AG08396 (cell line): ENCODE measurements around the gene RNU6-9.
"Not testable (repeated sequence)": the region's sequence is repeated elsewhere in the genome, so short reads cannot be mapped to it uniquely, and the experiment has no call there.

Experiments used
- DNase-seq: peaks from one replicate; pipeline ENCODE4 v3.0.0; 2012; ENCODE audit warnings: low spot score, mixed read lengths

RNU6-9 gene

DNA sequence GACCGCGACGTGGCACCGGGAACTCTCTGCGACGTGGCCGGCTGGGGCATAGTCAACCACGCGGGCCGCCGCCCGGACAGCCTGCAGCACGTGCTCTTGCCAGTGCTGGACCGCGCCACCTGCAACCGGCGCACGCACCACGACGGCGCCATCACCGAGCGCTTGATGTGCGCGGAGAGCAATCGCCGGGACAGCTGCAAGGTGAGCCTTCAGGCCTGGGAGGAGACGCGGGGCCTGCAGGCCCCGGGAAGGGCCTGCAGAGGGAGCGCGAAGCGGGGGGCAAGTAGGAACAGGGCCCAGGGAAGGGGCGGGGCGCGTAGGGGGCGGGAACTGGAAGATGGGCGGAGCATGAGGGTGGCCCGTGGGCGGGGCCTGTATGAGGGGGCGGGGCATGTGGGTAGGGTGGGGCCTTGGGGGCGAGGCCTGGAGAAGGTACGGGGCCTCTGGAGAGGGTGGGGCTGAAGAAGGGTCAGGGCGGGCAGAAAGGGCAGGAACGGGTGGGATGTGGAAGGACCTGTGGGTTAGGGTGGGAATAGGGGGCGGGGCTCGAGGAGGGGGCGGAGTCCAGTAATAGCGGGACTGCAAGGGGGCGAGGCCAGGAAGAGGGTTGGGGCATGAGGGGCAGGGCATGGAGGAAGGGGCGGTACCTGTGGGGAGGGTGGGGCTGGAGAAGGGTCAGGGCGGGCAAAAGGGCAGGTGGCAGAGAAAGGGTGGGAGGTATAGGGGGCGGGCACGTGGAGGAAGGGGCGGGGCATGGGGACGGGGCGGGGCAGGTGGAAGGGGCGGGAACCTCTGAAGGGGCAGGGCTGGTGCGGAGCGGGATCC, 31.3 kb upstream of the RNU6-9 start:
- DNase-seq = peak; percentile 78

DNA sequence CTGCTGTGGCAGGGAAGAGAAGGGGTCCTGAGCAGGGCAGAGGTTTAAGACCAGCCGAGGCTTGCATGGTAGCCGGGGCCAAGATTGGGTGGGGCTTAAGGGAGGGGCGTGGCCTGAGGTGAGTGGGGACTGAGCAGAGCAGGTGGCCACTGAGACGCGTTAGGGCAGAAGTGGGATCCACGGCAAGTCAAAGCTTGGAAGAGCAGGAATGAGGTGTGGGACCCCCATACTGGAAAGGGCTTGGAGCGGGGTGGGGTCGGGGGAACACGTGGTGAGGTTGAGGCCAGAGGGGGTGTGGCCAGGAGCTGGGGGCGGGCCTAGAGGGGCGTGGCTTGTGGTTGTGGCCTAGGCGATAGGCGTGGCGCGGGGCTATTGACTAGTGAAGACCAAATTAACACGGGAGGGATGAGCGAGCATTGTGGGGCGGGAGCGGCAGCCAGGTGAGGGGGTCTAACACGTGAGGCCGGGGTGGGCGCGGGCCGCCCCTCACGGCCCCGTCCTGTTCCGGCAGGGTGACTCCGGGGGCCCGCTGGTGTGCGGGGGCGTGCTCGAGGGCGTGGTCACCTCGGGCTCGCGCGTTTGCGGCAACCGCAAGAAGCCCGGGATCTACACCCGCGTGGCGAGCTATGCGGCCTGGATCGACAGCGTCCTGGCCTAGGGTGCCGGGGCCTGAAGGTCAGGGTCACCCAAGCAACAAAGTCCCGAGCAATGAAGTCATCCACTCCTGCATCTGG, 30.5 kb upstream of the RNU6-9 start:
- peak; percentile 87 for DNase-seq

DNA sequence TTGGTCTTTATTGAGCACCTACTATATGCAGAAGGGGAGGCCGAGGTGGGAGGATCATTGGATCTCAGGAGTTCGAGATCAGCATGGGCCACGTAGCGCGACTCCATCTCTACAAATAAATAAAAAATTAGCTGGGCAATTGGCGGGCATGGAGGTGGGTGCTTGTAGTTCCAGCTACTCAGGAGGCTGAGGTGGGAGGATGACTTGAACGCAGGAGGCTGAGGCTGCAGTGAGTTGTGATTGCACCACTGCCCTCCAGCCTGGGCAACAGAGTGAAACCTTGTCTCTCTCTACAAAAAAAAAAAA, 30.0 kb upstream of the RNU6-9 start:
- DNase-seq = no peak

DNA sequence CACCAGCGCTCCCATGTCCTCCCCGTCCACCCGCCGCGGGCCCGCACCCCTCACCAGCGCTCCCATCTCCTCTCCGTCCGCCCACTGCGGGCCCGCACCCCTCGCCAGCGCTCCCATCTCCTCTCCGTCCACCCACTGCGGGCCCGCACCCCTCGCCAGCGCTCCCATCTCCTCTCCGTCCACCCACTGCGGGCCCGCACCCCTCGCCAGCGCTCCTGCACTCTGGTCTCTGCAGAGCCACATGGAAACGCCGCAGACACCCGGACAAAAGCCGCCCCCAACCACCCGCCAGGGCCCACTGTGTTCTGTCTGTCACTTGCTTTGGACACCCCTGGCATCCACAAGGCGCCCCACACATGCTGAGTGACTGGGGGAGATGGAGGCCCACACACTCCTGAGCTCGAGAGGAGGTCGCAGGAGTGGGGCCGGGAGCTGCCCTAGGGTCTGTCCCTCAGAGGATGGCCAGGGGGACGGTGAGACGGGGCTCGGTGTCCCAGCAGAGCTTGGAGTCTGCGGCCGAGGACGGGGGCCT, 26.4 kb upstream of the RNU6-9 start:
- DNase-seq = no peak

DNA sequence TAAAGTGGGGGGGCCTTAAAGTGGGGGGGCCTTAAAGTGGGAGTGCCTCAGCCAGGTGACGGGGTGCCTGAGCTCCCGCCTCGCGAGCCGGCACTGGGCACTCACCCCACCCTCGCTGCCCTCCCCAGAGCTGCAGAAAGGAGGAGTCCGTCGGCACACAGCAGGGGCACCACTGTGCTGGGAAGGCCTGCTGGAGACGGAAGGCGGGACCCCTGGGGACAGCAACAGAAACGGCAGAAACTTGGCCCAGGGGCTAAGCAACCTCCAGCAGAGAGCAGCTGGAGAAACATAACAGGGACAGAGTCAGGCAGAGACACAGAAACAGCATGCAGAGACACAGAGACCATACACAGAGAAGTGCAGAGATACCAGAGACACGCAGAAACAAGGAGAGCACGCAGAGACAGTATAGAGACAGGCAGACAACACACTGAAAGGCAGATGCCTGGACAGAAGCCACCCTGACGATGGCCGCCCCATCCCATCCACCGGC, 25.9 kb upstream of the RNU6-9 start:
- DNase-seq = no peak

DNA sequence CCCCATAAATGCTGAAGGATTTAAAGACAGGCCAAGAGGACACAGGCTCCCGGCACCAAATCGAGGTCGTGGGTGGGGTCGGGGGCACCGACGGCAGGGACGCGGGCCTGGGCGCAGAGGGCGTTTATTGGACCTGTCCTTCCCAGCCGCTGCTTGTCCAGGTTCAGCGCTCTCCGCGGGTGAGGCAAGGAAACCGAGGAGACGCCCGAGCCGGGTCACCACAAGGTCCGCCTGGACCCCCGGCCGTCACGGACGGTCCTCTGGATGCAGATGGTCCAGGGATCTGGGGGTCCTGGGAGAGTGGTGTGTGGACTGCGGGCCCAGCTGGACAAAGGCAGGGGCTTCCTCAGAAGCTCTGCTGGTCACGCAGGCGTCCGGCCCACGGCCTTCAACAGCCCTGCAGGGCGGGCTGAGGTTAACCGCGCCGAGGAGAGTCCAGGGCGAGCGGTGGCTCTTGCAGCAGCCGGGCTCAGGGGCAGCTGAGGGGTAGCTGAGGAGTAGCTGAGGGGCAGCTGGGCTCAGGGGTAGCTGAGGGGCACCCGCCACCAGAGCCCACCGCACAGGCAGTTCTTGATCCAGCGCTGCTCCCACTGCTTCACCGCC, 25.3 kb upstream of the RNU6-9 start:
- no peak for DNase-seq

DNA sequence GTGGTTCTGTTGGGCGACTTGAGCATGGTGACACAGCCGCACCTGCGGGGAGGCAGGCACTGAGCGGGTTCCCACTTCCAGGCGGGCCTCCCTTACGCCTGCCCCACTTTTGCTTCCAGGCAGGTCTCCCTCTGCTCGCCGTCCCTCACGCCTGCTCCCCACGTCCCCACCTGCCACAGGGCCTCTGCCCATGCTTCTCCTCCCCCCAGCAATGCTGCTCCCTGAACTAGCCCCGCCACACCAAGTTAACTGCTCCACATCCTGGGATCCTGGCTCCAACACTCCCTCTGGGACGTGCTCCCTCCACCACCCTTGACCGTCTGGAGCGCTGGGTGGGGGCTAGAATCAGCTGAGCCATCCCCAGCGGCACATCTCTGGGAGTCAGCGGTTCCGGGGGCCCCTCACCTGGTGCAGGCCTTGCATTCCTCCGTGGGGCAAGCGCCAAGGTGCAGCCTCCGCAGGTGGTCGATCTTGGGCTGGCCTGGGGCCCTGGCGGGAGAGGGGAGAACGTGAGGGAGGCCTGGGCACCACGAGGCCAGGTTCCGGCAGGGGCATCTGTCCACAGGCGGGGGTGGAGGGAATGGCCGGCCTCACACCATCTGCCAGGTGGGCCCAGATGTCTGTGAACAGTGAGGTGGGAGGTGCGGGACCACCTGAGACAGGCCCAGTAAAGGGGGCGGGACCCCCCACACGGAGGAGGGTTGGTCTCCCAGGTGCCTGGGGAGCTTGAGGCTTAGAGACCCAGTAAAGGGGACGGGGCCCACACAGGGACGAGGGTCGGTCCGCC, 24.6 kb upstream of the RNU6-9 start:
- no peak for DNase-seq

DNA sequence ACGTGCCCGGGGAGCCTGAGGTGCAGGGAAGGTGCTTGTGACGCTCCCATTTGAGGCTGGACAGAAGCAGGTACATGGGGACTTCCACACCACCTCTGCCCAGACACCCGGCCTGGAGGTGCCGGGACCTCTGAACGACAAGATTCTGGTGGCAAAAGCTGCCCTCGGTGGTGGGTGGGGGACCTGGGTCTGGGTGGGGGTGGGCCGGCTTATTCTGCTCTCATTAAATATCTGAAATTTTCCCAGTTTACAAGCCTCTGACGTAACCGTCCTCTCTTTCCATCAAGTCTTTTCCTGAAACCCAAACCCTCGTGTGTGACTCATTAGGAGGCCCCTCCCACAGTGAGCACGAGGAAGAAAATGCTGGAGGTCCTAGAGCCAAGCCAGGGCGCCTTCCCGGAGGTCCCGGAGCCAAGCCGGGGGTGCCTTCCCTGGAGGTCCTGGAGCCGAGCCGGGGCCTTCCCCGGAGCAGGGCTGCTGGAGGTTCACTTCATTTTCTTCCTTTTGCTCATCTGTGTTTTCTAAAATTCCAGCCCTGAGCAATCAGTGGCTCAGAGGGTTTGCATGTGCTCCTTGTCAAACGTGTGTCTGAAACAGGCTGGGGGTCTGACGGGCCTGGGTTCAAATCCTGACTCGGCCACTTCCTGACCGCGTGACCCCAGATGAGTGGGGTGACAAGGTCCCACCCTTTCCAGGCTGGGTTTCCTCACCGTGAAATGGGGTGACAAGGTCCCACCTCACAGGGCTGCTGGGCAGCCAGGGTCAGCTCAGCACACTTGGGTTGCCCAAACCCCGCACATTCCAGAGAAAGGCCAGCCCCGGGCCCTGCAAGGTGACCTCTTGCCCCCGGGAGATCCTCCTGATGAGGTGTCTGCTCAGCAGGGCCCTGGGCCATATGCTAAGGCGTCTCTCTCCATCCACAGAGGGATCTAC, 23.8 kb upstream of the RNU6-9 start:
- peak; percentile 92 for DNase-seq

DNA sequence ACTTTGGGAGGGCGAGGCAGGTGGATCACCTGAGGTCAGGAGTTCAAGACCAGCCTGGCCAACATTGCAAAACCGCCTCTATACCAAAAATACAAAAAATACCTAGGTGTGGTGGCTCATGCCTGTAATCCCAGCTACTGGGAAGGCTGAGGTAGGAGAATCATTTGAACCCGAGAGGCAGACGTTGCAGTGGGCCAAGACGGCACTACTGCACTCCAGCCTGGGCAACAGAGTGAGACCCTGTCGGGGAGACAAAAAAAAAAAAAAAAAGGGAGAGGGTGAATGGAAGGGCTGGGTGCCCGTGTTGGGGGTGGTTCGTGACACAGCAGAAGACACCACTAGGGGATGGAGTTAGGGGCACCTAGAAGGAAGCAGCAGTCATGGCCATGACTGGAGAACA, 23.0 kb upstream of the RNU6-9 start:
- DNase-seq = no peak

DNA sequence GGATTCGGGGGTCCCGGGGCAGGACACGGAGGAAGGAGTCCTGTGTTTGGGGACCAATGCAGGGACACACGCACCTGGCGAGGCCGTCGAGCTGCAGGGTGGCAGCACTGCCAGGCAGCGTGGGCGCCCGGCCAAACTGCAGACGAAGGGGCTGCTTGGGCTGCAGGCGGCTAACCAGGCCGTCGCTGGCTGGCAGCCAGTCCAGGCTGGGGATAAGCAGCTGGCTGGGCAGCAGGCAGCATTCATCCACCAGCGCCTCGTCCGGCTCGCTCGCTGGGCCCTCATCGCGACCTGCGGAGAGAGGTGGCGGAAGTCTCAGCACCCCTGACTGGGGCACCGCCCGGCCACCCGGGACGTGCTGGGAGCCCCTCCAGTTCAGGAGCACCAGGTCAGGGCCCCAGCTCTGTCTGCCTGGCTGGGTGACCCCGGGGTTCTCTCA, 22.3 kb upstream of the RNU6-9 start:
- DNase-seq = no peak

DNA sequence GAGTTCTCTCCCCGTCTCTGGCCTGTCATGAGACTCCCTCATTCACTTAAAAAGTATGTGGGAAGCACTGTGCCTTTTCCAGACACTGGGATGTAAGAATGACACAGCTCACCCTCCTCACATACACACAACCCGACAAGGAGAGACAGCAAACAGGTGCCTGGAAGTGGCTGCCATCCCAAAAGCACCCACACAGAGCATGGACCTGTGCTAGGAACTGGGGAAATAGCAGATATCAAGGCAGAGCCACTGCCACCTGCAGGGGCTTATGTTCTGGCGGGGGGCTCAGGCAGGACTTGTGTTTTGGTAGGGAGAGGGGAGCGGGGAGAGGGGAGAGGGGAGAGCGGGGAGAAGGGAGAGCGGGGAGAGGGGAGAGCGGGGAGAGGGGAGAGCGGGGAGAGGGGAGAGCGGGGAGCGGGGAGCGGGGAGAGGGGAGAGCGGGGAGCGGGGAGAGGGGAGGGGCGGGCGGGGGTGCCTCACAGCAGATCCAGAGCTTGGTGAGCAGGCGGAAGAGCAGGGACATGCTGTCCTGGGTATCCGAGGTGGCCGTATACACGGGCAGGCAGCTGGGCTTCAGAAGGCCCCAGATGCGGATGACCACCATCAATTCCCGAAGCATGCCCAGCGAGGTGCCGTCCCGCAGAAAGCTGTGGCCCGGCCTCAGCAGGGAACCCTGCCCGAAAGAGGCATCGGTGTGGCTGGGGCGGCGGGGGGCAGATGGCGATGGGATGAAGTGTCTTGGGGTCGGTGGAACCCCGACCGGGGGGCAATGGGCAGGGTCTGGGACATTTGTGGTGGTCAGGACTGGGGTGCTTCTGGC, 21.6 kb upstream of the RNU6-9 start:
- peak; percentile 67 for DNase-seq

DNA sequence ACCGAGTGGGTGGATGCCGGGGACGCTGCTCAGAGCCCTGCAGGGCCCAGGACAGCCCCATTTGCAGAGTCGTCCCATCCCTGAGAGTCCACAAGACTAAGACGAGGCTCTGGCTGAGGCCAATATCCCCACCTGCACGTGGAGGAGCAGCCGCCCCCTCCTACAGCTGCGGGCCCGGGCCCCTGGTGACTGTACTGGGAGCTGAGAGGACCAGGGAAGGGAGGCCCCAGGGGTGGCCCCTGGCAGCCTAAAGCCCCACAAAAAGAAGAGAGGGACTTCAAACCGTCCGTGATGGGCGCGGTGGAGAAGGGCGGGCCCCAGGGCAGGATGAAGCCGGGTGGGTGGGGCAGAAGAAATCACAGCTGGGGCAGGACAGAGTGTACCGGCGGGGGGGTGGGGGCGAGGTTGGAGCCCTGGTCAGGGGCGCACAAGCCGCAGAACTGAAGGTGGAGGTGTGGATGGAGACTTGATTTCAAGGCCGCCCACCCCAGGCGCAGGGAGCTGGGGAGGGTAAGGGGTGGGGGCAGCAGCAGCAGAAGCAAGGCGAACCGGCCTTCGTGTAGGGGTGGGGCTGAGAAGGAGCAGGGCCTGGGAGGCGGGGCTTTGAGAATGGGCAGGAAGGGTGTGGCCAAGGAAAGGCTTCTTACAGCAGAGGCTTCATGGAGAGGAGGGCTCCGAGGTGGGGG, 20.9 kb upstream of the RNU6-9 start:
- DNase-seq = peak; percentile 84

DNA sequence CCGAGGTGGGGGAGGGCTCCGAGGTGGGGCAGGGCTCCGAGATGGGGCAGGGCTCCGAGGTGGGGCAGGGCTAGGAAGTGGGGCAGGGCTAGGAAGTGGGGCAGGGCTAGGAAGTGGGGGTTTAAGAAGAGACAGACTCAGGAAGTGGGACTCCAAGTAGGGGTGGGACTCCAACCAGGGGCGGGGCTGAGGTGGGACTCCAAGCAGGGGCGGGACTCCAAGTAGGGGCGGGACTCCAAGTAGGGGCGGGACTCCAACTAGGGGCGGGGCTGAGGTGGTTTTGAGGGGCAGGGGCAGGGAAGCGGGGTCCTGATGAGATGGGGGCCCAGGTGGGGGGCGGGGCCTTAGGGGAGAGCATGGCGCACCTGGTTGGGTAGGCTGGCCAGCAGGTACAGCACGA, 20.2 kb upstream of the RNU6-9 start:
- peak; percentile 58 for DNase-seq

DNA sequence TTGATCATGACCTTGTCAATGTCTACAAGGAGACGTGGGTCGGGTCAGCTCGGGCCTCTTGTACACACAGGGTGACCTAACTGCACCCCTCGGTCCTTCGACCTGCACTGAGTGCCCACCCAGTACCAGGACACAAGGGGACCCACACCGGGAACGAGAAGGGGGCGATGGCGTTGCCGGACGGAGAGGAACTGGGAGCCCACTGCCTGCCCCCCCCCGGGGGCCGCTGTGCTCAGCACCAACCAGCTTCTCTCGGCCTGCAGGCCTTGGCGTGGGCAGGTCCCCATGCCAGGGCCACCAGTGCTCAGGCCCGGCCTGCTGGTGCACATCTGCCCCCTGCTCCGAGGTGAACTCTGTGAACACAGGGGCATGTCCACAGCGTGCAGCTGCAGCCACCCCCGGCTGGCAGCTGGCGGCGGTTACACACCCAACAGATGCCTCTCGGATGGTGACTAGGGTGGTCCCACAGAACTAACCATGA, 19.7 kb upstream of the RNU6-9 start:
- no peak for DNase-seq

DNA sequence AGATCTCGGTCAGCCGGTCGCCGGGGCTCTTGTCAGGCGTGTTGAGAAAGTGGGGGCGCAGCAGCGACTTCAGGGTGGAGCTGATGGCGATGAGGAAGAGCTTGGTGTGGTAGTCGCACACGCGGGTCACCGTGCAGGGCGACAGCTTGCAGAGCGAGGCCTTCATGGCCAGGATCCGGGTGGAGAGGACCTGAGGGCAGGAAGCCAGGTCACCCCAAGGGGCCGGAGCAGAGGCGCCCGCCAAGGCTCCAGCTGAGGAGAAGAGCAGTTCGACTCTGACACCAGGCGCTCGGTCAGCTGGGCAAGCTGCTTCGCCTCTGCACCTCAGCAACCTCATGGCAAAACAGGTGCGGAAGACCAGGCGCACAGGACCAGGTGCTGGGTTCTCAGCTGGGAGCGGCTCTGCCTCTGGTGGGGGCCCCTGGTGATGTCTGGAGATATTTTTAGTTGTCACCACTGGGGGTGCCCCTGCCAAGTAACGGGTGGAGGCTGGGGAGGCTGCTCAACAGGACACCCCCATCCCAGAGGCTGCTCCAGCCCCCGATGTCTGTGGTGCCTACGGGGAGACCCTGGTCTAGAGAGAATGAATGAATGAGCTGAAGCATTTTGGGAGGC, 17.9 kb upstream of the RNU6-9 start:
- DNase-seq = no peak

DNA sequence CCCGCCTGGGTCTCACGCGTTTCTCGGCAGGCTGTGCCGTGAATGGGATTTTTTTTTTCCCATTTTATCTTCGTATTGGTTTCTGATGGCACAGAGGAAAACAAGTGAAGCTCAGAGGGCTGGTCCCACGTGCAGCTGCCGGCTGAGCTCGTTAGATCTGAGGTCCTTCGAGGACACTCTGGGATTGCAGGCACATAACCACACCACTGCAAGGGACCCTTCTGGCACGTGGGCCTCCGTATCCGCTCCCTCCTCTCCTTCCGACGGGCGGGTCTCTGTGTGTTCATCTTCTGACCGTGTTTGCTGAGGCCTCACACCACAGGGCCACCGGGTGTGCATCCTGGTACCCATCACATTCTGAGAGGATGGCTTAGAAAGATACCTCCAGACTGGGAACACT, 17.2 kb upstream of the RNU6-9 start:
- DNase-seq = no peak

DNA sequence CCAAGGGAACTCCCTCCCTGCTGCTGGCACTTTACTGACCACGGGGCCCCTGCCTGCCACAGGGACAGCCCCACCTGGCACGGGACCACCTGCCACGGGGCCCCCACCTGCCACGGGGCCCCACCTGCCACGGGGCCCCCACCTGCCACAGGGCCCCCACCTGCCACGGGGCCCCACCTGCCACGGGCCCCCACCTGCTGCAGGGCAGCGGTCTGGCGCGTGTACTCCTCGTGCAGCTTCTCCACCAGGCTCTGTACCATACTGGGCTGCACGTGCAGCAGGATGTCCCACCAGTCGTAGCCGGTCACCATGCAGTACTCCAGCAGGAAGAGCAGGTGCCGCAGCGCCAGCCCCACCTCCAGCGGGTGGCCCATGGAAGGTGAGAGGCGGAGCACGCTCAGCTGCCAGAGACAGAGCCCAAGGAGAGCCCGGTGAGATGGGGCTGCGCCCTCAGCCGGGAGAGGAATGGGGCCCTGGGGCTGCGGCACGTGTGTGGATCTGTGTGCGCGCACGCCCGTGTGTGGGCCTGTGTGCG, 16.4 kb upstream of the RNU6-9 start:
- no peak for DNase-seq

DNA sequence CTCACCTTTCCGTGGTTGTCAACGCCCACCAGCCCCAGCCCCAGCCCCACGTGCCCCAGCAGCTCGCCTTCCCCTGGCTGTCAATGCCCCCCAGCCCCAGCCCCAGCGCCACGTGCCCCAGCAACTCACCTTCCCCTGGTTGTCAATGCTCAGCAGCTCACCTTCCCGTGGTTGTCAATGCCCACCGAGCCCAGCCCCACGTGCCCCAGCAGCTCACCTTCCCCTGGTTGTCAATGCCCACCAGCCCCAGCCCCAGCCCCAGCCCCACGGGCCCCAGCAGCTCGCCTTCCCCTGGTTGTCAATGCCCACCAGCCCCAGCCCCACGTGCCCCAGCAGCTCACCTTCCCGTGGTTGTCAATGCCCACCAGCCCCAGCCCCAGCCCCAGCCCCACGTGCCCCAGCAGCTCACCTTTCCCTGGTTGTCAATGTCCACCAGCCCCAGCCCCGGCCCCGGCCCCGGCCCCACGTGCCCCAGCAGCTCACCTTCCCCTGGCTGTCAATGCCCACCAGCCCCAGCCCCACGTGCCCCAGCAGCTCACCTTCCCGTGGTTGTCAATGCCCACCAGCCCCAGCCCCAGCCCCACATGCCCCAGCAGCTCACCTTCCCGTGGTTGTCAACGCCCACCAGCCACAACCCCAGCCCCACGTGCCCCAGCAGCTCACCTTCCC, 15.2 kb upstream of the RNU6-9 start:
- DNase-seq = not testable (repeated sequence)
